T-helper 2 cell treated with Interferon-gamma antibody and Interleukin-4, amounts not matched to agents 100 ng/mL and 5 ng/mL, for 36 hours (primary cell): ENCODE data around the gene IQCN. TPM values are rescaled to one million over a fixed set of nuclear protein-coding genes. Genes with fewer than 3 reads are reported as not detected.

ENCODE experiments used
- intact Hi-C: fragments of 100-400 bp; cut with micrococcal nuclease; formaldehyde crosslinking; loops from one replicate; pipeline ENCODE4 v1.15.1; 2023
- total RNA-seq: library from RNA; stranded (reverse); gene quantifications from 2 replicates; pipeline ENCODE4 v1.2.3, GENCODE V29; 2022

The IQCN gene, protein sequence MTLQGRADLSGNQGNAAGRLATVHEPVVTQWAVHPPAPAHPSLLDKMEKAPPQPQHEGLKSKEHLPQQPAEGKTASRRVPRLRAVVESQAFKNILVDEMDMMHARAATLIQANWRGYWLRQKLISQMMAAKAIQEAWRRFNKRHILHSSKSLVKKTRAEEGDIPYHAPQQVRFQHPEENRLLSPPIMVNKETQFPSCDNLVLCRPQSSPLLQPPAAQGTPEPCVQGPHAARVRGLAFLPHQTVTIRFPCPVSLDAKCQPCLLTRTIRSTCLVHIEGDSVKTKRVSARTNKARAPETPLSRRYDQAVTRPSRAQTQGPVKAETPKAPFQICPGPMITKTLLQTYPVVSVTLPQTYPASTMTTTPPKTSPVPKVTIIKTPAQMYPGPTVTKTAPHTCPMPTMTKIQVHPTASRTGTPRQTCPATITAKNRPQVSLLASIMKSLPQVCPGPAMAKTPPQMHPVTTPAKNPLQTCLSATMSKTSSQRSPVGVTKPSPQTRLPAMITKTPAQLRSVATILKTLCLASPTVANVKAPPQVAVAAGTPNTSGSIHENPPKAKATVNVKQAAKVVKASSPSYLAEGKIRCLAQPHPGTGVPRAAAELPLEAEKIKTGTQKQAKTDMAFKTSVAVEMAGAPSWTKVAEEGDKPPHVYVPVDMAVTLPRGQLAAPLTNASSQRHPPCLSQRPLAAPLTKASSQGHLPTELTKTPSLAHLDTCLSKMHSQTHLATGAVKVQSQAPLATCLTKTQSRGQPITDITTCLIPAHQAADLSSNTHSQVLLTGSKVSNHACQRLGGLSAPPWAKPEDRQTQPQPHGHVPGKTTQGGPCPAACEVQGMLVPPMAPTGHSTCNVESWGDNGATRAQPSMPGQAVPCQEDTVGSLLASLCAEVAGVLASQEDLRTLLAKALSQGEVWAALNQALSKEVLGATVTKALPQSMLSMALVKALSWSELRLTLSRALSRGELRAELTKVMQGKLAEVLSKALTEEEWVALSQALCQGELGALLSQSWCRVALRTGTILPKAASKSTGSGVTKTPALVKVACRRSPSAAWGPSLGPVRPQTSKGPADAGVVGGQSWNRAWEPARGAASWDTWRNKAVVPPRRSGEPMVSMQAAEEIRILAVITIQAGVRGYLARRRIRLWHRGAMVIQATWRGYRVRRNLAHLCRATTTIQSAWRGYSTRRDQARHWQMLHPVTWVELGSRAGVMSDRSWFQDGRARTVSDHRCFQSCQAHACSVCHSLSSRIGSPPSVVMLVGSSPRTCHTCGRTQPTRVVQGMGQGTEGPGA (N-terminal part only)
- 4.9 and 5.4 TPM in 2 replicates for total RNA-seq

DNA sequence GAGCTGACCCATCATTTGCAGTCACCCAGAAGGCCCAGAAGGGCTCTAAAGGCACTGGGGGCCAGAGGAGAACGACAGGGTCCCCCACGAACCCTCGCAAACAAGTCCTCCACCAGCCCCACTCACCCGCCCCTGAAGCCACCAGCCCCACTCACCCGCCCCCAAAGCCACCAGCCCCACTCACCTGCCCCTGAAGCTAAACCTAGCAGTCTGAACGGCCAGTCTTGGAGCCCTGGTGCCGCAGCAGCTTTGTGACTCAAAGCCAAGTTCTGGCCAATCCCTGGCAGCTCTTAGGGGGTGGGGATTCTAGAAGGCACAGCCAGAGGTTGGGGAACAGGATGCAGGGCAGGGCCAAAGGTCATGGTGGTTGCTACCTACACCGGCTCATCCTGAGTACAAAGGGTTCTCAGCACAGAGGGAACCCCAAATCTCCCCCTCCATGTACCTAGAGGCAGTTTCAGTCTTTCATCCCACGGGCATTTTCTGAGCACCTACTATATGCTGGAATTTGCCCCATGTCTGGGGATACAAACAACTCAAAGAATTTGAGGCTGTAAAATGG lies at the start of gene IQCN:
Gene IQCN (minus strand): TSS at position 234 of the 562 bp plus-strand sequence. CDS start 4,974 bp downstream, outside the sequence.
- intact Hi-C loops, result no loop called here

DNA sequence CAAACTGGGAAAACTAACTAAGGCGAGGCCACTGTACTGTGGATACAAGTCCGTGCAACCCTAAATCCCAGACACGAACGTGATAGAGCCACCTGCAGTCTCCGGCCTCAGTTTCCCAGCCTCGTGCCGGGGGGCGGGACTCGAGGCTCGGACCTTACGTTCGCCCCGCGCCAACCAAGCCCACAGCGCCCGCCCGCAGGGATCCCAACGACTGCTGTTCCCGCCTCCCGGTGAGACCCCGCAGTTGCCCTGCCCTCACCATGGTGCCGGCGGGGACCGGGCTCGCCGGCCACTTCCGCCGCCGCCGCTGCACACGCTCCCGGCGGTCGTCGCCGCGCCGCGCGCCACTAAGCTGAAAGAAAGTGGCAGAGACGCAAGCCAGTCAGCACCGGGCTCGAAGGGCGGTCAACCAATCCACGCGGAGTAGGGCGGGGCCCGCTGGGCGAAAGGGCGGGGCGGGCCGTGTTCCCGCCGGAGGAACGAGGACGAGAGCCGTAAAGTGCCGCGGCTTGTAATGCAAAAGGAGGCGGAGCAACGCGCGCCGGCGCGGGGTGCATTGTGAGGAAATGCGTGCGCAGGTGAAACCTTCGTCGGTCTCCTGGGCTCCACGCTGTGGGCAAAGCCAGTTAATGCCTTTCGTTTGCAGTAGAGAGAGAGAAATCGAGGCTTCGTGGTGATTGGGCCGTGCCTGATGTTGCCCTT lies 48.7 kb upstream of the IQCN start, which contains the start of gene LSM4:
Gene LSM4 (minus strand): TSS at position 318 of the 702 bp plus-strand sequence. CDS start 56 bp downstream, at position 262.
- intact Hi-C loops, result loop anchor here (1.0 to 5.0 kb wide), 6 partner anchors 19 to 222 kb away; partner anchors contain the start of gene SSBP4

DNA sequence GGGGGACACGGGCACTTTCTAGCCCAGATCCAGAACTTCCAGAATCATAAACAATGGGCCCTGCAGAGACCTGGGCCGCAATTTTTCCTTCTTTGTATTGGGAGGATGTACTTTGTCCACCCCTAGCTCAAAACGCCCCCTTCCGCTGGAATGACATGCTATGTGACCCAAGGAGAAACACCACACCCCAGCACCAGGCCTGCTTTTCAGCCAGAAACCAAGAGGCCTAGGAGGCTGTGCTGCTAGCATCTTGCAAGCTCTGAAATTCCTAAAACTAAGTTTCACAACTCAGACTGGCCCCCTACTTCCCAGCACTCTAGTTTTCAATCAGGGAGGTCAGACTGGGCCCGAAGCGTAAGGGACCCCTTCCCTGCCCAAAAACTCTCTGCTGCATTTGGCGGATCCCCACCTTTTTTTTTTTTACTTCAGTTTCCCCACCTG lies 48.1 kb upstream of the IQCN start:
- intact Hi-C loops, result loop anchor here (2.0 to 5.0 kb wide), 2 partner anchors 95 to 222 kb away; partner anchors contain the start of gene SSBP4

DNA sequence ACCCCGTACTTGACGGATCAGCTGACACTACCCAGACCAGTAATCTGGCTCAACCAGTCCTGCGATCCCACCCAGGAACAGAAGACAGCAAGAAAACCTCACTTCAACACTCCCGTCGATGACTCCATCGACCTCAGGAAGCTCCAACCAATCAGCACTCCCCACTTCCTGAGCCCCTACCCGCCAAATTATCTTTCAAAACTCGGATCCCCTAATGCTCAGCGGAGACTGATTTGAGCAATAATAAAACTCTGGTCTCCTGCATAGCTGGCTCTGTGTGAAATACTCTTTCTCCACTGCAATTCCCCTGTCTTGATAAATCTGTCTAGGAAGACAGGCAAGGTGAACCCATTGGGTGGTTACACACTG lies 47.5 kb upstream of the IQCN start:
- intact Hi-C loops, result loop anchor here (2.0 to 5.0 kb wide), 2 partner anchors 96 to 223 kb away; partner anchors contain the start of gene SSBP4

DNA sequence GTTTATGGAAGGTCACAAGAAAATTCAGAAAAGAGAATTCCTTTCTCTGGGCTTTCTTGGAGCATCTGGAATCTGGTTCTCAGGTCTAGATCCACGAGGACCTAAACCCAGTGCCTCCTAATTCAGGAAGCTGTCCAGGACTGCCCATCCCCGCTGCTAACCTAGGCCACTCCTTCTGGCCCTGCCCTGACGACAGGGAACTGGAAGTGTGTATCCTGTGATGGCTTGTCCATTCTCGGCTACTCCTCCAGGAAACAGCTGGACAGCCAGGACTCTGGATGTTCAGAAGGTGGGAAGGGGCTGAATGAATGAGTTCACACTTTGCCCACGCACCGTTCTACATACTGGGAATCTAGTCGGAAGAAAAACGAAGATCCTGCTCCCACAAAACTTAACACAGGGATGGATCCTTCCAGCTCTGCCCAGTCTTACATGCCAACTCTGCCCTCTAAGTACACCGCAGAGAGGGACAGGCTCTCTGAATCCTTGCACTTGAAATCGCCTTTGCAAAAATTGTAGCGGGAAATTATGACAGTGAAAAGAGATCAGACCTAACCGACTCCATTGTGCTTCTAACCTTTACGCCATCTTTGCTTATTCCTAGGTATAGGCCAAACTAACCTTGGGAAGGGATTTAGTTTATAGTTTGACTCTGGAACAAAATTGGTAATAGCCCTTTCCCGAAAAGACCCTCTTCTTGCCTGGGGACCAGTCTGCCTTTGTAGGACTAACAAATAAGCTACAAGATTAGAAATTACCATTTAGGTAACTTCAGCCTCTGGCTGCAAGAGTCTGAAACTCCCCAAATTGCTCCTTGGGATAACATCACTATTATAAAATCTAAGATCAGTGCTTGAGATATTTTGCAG lies 46.8 kb upstream of the IQCN start:
- intact Hi-C loops, result loop anchor here (5.0 kb wide), 1 partner anchor 96 kb away; the partner anchor contains the start of gene SSBP4

DNA sequence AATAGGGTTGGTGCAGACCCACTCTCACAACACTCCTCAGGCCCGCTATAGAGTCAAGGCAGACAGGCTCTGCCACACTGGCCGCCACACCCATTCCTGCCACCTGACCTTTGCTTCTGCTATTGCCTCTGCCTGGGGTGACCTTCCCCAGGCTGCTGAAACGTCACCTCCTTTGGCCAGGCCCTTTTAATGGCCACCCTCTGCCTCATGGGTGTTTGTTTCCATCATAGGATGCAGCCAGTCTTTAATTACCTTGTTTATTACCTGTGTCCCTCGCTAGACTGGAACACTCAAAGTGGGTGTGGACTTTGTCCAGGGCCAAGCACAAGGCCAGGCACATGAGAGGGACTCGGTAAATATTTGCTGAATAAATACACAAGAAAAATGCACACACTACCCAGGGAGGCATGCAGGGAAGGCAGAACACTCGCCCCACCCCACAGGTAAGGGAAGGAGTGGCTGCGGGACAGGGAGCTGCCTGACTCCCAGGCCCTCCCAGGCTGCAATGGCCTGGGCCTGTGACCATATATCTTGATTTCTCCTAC lies 45.4 kb upstream of the IQCN start:
- intact Hi-C loops, result loop anchor here (5.0 kb wide), 1 partner anchor 98 kb away; the partner anchor contains the start of gene SSBP4

DNA sequence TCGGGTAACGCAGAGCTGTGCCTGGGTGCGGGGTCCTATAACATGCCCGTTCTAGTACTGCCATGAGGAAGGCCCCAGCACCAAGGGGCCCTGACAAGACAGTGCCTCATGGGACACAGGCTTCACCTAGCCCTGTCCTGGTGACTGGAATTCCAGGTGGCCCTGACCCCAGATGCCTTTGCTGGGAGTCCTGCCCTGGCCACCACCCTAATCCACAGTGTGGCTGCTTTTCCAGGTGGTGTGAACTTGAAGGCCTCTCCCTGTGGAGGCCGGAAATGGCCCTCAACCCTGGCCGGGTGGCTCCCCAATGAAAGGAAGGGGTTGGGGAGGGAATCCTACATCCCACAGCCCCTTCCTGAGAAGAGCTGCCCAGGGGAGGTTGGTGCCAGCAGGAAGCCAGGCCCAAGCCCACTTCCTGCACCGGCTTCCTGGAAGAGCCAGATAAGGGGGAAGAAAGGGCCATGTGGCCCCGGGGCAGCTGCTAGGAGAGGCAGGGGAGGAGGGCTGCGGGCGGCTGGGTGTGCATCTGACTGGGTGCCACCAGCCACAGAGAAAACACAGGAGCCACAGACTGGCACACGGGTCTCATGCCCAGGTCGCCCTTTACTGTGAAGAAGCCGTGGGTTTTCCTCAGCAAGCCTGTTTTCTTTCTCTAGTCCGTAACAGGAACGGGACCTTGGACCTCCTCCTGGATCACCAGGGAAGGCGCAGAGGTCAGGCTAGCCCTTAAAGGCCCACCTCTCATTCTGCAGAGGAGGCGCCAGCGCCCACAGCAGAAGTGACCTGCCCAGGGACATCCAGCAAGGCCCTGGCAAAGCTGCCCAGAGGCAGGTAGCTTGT lies 43.9 kb upstream of the IQCN start:
- intact Hi-C loops, result loop anchor here (1.0 kb wide), 1 partner anchor 14 kb away; no protein-coding TSS in a partner anchor

DNA sequence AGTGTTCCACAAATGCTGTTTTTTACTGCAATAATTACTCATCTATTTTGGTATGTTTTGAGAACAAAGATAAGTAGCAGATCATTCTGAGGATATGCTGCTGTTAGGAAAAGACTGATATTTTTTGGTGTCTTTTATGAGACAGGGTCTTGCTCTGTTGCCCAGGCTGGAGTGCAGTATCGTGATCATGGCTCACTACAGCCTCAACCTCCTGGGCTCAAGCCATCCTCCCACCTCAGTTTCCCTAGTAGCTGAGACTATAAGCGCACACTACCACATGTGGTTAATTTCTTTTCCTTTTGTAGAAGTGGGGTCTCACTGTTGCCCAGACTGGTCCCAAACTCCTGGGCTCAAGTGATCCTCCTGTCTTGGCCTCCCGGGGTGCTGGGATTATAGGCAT lies 39.1 kb upstream of the IQCN start:
- intact Hi-C loops, result no loop called here

DNA sequence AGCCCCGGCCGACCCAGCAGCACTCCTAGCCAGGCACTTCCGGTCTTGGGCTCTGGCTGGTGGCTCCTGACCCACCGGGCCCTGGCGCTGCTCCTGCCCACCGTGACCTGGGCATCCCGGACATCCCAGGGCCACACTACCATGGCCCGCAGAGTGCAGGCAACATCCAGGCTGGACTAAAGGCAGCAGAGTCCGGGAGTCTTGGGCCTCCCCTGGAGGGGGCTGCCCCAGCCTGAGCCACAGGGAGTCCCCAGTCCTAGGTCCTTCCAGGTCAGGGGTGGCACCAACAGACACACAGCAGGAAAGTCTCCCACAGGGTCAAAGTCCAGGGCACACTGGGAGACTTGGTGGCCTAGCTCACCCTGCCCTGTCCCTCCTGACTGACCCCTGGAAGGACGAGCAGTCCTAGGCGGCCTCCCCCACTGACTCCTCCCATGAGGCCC lies 37.9 kb upstream of the IQCN start:
- intact Hi-C loops, result no loop called here

DNA sequence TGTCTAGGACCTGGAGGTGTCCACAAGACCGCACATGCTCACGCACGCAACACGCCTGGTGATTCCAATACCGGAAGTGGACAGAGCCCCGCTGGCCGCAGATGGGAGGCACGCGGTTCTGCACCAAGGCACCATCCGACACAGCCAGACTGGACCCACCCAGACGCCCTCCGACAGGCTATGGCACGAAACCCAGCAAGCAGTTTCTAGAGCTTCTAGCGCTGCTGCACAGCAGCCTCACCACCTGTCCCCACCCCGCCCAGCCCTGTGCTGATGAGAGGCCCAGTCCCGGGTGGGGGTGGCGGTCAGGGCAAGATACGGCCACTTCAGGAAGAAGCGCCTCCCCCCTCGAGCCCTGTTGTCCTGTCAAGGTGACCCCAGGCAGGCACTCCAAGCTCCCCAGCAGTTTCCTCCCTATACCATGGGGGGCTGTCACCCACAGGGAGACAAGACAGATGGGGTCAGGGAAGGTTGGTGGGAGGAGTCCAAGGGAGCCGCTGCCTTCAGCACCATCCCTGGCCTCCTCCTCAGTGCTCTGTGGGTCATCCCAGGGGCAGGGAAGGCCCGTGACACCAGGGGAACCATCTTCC lies 37.3 kb upstream of the IQCN start:
- intact Hi-C loops, result no loop called here

DNA sequence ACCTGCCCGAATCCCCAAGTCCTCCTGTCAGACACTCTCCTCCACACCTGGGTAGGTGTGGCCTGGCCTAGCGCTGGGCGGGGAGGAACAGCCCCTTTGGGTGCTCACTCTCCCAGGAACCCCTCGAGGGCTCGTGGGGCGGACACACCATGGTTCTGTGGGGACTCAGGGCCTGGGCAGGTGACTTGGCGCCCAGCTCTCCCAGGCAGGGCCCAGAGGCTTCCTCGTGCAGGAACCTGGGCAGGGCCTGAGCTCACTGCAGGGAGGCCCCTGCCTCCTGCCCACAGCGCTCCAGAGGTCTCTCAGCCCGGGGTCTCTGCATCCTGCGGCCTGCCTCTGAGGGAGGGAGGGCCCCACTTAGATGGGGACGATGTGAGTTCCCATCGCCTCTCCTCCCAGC lies 36.7 kb upstream of the IQCN start:
- intact Hi-C loops, result no loop called here

DNA sequence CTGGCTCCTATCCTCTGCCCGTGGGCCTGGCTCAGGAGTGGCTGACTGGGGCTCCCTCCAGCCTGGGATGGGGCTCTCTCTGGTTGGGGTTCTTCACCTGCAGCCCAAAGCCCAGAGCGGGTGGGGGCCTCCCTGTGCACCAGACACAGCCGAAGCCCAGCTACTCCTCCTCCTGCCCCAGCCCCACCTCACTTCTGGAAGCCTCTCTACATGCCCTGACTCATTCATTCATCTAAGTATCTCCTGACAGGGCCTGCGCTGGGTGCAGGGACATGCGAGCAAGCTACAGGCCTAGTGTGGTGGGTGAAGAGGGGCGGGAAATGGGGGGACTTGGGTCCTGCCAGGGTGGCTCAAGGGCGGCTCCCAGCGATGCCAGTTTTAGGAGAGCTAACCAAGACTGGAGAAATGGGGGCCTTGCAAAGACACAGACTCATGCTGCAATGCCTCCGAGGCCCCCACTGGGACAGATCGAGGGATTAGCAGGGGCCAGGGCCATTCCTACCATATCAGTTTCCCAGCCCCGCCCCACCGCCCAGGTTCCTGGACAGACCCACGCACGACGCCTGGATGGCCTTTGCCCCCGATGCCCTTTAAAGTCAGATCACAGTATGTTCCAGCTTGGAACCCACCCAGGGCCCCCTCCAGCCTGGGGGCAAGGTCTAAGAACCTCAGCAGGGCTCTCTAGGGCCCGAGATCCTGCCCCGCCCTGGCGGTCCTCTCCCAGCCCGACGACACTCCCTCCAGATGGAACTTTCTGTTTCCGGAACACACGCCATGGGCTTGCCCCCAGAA lies 36.1 kb upstream of the IQCN start:
- intact Hi-C loops, result no loop called here

DNA sequence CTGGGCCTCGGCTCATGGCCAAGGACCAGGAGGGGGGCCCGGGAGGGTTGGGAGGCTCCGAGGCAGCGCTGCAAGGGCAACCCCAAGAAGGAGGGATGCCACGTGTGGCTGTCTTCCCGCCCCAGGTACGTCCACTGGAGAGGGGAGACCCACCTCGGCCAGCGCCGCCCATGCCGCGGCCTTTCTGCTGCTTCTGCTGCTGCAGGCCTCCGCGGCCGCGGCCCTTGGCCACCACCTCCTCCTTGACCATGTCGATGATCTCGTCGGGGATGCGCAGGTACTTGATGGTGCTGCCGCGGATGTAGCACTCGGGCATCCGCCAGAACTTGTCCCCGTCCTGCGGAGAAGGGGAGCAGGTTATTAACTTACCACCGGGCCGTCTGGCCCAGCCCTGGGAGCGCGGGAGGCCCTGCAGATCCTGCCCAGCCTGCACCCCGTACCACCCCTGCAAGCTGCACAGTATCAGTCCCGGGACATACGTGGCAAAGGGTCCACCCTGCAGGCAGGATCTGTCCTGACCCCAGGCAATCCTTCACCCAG lies 35.3 kb upstream of the IQCN start:
- intact Hi-C loops, result no loop called here

DNA sequence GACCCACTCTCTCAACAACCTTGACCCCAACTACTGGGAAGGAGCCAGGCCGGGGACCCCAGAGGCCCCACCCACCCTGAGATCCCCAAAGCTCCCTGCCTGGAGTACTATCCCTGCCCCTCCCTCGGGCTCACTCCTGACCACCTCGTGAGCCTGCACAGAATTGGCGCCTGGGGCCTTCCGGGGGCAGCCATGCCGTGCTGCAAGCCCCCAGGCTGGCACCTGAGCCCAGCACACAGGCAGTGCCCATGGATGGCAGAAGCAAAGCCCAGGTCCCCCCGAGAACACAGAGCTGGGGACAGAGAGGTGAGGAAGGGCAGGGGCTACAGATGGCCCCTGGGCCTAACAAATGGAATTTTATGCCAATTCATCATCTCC lies 34.7 kb upstream of the IQCN start:
- intact Hi-C loops, result no loop called here

DNA sequence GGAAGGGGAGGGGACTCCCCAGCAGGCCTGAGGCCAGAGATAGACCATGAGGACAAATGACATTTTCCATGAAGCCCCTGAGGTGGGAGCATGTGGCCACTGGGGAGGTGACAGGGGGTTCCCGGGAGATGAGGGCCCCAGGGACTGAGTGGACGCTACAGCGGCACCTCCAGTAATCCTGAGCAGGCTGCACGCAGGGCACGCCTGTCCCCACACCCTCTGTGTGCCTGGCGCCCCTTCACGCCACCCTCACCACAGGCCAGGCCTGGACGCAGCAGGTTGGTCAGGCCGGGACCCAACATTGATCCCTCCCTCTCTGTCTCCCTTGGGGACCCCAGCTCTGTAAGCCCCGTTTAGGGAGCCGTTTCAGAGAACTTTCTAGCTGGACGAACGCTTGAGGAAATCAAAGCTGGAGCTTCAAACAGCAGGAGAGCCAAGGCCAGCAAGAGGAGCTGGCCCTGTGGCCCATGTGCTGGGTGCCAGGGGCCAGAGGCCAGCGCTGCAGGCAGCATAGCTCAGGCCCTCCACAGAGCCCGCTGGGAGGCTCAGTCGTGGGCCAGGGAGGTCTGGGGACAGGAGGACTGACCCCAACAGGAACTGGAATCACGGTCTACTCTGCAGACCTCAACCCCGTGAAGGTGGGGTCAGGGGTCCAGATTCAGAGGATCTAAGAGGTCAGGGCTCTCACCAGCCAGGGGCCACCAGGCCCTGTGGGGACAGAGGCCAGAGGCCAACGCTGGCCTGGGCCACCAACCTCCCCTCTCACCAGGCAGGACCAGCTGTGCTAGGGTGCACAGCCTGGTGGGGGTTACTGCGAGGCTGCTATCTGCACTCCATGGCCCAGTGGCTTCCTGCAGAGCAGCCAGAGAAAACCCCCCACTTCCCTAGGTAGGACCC lies 34.0 kb upstream of the IQCN start:
- intact Hi-C loops, result no loop called here
